Effector memory CD4-positive, alpha-beta T cell (primary cell): Measurements from ENCODE around the gene CD4.
"Not testable (repeated sequence)": the region's sequence is repeated elsewhere in the genome, so short reads cannot be mapped to it uniquely, and the experiment has no call there.

Experiments
- DNase-seq, 3 donors: peaks; one replicate each; pipeline ENCODE4 v3.0.0-alpha.2; 2020
- H3K27ac ChIP-seq: 2 replicates; pipeline ENCODE4 v1.7.0; 2013; ENCODE audit warnings: mild to moderate bottlenecking, low read length, moderate library complexity; ENCODE audit not compliant: insufficient read depth, poor library complexity, severe bottlenecking
- H3K27me3 ChIP-seq: replicated peaks from 2 replicates; pipeline ENCODE4 v1.7.0; 2013; ENCODE audit warnings: mild to moderate bottlenecking, low read length; ENCODE audit not compliant: insufficient read depth, control insufficient read depth, poor library complexity, severe bottlenecking
- H3K36me3 ChIP-seq: 2 replicates; pipeline ENCODE4 v1.7.0; 2013; ENCODE audit warnings: mild to moderate bottlenecking, low read length, moderate library complexity; ENCODE audit not compliant: control insufficient read depth, insufficient read depth
- H3K4me1 ChIP-seq: 2 replicates; pipeline ENCODE4 v1.7.0; 2013; ENCODE audit warnings: low read length, mild to moderate bottlenecking; ENCODE audit not compliant: control insufficient read depth, insufficient read depth, poor library complexity, severe bottlenecking
- H3K4me3 ChIP-seq: 2 replicates; pipeline ENCODE4 v1.7.0; 2013; ENCODE audit warnings: low read length, low read depth, mild to moderate bottlenecking; ENCODE audit not compliant: insufficient read depth, poor library complexity, severe bottlenecking
- H3K9me3 ChIP-seq: 2 replicates; pipeline ENCODE4 v1.7.0; 2013; ENCODE audit warnings: mild to moderate bottlenecking, low read length, moderate library complexity; ENCODE audit not compliant: control insufficient read depth
- total RNA-seq, 3 donors: gene quantifications; one replicate each; lab custom pipeline; 2026; lab: John Stamatoyannopoulos, UW

CD4 gene
- total RNA-seq: 210 to 243 (median 225) reads per million in 3 donors

DNA sequence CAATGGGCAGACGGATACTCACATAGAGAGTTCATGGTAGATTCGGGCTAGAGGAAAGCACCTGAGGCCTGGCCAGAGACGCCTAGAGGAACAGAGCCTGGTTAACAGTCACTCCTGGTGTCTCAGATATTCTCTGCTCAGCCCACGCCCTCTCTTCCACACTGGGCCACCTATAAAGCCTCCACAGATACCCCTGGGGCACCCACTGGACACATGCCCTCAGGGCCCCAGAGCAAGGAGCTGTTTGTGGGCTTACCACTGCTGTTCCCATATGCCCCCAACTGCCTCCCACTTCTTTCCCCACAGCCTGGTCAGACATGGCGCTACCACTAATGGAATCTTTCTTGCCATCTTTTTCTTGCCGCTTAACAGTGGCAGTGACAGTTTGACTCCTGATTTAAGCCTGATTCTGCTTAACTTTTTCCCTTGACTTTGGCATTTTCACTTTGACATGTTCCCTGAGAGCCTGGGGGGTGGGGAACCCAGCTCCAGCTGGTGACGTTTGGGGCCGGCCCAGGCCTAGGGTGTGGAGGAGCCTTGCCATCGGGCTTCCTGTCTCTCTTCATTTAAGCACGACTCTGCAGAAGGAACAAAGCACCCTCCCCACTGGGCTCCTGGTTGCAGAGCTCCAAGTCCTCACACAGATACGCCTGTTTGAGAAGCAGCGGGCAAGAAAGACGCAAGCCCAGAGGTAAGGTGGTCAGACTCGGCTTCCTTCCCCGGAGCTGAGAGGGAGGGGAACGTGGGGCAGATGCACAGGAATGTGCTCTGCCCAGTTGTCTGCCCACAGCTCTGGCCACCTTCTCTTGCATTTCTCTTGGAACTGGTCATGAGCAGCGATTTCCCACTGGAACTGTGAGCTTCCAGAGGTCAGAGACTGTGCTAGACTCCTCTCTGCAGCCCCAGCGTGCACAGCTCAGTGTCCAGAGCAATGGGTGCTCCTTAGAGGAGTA lies at the start of gene CD4:
Gene CD4 (plus strand): TSS at position 557 of the 953 bp plus-strand sequence. CDS start 10,611 bp downstream, outside the sequence.
- no peaks in the 10 kb centered on the region for H3K36me3 ChIP-seq
- peak within 1 kb of the TSS; percentile 80 for H3K27ac ChIP-seq
- no peaks in the 10 kb centered on the region for H3K9me3 ChIP-seq
- H3K4me1 ChIP-seq: peaks cover 54% of the 10 kb centered on the region
- H3K27me3 ChIP-seq: no peaks in the 10 kb centered on the region
- peak within 1 kb of the TSS; percentile 73 for H3K4me3 ChIP-seq
- DNase-seq: peak; percentile 29 to 56 (median 52)

DNA sequence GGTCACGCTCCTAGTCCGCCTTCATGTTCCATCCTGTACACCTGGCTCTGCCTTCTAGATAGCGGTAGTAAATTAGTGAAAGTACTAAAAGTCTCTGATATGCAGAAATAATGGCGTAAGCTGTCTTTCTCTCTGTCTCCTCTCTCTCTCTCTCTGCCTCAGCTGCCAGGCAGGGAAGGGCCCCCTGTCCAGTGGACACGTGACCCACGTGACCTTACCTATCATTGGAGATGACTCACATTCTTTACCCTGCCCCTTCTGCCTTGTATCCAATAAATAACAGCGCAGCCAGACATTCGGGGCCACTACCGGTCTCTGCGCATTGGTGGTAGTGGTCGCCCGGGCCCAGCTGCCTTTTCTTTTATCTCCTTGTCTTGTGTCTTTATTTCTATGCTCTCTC lies 47.2 kb upstream of the CD4 start:
- not testable (repeated sequence) for H3K9me3 ChIP-seq, H3K36me3 ChIP-seq, H3K4me3 ChIP-seq, H3K4me1 ChIP-seq, DNase-seq, H3K27me3 ChIP-seq, H3K27ac ChIP-seq

DNA sequence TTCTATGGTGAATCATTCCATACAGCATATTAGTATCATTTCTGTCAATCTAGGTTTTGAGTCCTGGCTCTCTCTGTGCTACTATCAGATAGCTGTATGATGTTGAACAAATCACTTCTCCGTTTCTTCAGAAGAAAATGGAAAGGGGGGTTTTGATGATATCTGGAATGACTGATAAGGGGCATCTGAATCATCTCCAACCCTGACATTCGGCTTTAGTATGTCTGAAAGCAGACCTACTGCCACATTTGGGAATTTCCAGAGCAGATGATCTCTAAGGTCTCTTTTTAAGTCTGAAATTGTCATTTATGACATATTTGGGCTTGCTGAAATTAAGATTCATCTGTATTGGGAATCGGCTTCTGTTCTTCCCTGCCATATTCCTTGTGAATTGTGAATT lies 46.5 kb upstream of the CD4 start:
- Histone ChIP-seq H3K27ac (no peak overlapping the region), H3K36me3 (peaks cover 9% of the 10 kb centered on the region), H3K4me1 (peaks cover 8% of the 10 kb centered on the region), H3K27me3 (no peaks in the 10 kb centered on the region), H3K9me3 (no peaks in the 10 kb centered on the region), H3K4me3 (no peak overlapping the region)
- DNase-seq: no peak

DNA sequence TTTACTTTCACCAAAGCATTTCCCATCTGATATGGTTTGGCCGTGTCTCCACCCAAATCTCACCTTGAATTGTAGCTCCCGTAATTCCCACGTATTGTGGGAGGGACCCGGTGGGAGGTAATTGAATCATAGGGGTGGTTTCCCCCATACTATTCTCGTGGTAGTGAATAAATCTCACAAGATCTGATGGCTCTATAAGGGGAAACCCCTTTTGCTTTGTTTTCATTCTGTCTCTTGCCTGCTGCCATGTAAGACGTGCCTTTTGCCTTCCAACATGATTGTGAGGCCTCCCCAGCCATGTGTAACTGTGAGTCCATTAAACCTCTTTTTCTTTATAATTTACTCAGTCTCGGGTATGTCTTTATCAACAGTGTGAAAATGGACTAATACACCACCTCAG lies 46.0 kb upstream of the CD4 start:
- not testable (repeated sequence) for H3K27me3 ChIP-seq, H3K27ac ChIP-seq, H3K9me3 ChIP-seq, DNase-seq, H3K4me1 ChIP-seq, H3K4me3 ChIP-seq
- peaks cover 14% of the 10 kb centered on the region for H3K36me3 ChIP-seq

DNA sequence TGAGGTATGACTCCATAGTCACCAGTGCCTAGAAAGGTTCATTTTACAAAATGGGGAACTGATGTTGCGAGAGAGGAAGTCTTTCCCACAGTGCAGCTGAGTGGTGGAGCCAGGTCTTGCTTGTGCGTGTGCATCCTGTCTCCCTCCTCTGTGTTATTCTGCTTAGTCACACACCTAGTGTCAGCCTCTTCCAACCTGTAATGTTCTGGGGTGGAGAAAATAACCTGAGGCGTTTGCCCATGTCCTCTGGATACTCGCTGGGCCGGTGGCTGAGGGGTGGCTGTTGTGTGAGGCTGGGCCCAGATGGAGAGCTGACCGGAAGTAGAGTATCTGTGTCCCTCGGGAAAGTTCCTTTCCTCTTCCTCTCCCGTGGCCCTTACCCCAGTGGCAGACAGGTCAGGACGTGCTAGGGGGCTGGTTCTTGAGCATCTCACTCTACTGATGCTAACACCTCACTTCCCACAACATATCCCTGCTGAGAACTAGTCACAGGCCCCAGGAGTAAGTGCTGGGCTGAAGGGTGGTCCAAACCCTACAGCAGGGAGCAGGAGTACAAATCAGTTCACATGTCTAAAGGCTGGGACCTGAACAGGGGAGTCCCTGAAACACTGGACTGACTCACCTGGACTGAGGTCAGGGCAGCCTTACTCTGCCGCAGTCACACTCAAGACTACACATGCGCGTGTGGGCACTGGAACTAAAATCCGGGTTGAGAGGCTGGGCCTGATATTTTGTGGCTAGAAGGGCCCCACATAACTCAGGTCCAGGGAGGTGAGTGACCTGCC lies 43.4 kb upstream of the CD4 start:
- DNase-seq: no peak
- Histone ChIP-seq H3K27ac (no peak overlapping the region), H3K4me1 (peaks cover 8% of the 10 kb centered on the region), H3K27me3 (no peaks in the 10 kb centered on the region), H3K9me3 (no peaks in the 10 kb centered on the region), H3K36me3 (peaks cover 37% of the 10 kb centered on the region), H3K4me3 (no peak overlapping the region)

DNA sequence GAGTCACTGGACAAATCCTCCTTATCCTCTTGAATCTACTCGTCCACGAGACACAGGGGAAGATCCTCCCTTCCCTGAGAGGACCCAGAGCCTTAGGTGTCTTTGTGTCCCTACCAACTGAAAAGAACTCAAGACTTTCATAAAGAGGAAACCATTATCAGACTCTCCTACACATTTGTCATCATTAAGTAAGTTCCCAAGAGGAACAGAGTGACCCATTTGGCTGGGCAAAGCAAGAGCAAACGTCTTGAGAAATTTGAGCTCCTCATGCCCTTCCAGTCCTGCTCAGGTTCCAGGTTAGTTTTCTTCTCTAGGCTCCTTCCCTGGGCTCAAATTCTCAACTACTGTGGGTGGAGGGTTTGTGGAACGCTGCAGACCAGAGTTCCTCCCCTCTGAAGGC lies 42.1 kb upstream of the CD4 start:
- no peak for DNase-seq
- no peaks in the 10 kb centered on the region for H3K9me3 ChIP-seq
- H3K27ac ChIP-seq: no peak overlapping the region
- H3K4me3 ChIP-seq: no peak overlapping the region
- H3K4me1 ChIP-seq: peaks cover 14% of the 10 kb centered on the region
- H3K36me3 ChIP-seq: peaks cover 41% of the 10 kb centered on the region
- no peaks in the 10 kb centered on the region for H3K27me3 ChIP-seq

DNA sequence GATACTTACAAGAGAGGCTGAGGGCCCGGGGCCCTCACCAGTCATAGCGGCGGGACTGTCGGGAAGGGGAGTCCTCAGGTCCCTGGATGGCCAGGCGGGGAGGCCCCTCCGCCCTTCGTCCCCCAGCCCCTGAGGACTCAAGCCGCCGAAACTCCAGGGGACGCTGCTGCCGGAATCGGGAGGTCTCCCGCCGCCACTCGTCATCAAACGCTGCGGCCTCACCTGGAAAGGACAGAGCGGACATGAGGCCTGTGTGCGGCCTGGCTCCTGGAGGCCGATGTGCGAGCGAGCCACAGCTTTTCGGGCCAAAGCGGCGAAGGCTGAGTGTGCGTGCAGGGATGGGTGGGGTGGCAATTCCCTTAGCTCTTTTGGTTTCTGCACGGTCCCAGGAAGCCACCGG lies 40.6 kb upstream of the CD4 start:
- peaks cover 41% of the 10 kb centered on the region for H3K36me3 ChIP-seq
- no peak overlapping the region for H3K4me3 ChIP-seq
- no peaks in the 10 kb centered on the region for H3K27me3 ChIP-seq
- no peak overlapping the region for H3K27ac ChIP-seq
- H3K4me1 ChIP-seq: peaks cover 17% of the 10 kb centered on the region
- H3K9me3 ChIP-seq: no peaks in the 10 kb centered on the region
- no peak for DNase-seq

DNA sequence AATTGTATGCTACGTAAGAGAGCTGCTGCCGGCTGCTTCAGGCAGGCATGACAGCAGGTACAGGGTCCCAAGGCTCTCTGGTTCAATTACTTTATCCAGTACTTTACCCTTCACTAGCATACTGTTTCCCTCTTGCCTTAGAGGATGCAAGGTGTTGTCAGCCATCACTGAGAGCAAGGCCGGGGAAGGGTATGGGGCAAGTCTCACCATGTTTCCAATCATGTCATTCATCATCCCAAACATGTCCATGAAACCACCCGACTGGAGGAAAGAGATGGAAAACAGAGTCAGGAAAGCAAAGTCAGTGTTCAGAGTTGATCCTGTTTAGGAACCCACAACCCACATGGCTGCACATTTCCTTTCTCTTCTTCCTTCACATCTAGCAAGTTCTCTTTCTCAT lies 38.8 kb upstream of the CD4 start:
- no peak overlapping the region for H3K4me3 ChIP-seq
- H3K27me3 ChIP-seq: no peaks in the 10 kb centered on the region
- DNase-seq: no peak
- H3K27ac ChIP-seq: no peak overlapping the region
- H3K36me3 ChIP-seq: peaks cover 41% of the 10 kb centered on the region
- no peaks in the 10 kb centered on the region for H3K9me3 ChIP-seq
- H3K4me1 ChIP-seq: peaks cover 10% of the 10 kb centered on the region

DNA sequence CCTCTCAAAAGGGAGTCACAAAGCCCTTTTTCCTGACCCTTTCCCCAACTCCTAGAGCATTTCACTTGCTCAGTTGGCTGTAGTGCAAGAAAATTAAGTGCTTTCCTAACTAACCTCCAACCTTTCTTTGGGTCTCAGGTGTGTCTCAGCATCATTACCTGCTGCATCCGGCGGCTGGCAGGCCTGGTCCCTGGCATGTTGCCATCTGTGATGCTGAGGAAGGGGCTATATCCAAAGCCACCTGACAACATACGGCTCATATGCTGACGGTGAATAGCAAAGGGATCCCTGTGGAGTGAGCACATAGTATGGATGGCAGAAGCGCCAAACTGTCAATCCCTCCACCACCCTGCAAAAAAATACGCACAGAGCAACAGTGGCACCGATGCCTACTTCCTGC lies 37.6 kb upstream of the CD4 start:
- Histone ChIP-seq H3K4me3 (no peak overlapping the region), H3K36me3 (peaks cover 41% of the 10 kb centered on the region), H3K4me1 (peaks cover 9% of the 10 kb centered on the region), H3K27me3 (no peaks in the 10 kb centered on the region), H3K27ac (peak overlapping the region; percentile 91), H3K9me3 (no peaks in the 10 kb centered on the region)
- DNase-seq: no peak
